Measurements from ENCODE around the gene HOTAIR. TPM values are rescaled to one million over a fixed set of nuclear protein-coding genes. Genes with fewer than 3 reads are reported as not detected.

Gene HOTAIR
- polyA plus RNA-seq, 2 of the 4 experiments (the other 2 are of a cell fraction): 0.67 to 0.71 TPM

DNA sequence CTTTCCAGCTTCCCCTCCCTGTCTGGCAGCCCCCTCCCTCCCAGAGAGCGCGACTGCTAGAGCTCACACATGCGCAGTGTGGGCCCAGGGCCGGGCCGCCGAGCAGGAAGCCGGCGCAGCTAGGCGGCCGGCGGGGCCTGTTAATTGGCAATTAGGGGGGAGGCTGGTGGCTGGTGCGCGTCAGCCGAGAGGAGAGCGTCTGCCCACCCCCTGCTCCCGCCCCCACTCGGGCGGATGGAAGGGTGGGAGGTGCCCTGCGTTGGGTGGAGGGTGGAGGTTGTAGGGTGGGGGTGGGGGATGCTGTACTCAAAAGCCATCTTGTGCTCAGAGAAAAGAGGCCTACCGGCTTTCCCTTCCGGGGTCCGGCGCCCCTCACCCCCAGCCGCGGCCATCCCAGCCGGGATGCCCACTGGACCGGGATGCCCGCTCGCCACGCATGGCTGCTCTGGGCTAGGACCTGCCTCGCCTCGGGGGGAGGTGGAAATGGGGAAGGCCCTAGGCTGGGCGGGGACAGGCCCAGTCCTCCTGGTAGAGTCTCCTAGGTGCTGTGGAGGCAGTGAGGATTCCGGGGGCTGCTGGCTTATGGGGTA lies 43.2 kb upstream of the HOTAIR start:
- FAIRE-seq (no peak), ATAC-seq (peak; percentile 70 to 79), DNase-seq (ENCODE audit: low read depth in 1 of 2, low spot score in 1 of 2) (peak; percentile 92 to 93)
- Histone ChIP-seq H3K4me2 (peak overlapping the region; percentile 96), H3K4me3 (peak overlapping the region; percentile 61), H3K9me3 (no peaks in the 10 kb centered on the region), H3K4me1 (peaks cover 48% of the 10 kb centered on the region), H3K27ac (peak overlapping the region; percentile 96 to 99)
- POLR2A ChIA-PET: interaction anchor here (0.6 to 2.5 kb wide), 21 partner anchors 9 to 262 kb away, joined by 3 to 40 read pairs (median 5); partner anchors contain the start of genes CBX5, HNRNPA1, HOXC4 and HOXC5
- TF ChIP-seq JUN (IDR thresholded peaks at IDR 0.05): peak in 1 of 2 experiments; percentile 68; a peak in 1 of 5 replicates
- no peak for TF ChIP-seq RAD21 (conservative IDR thresholded peaks at IDR 0.05 in 1 of 2, IDR thresholded peaks at IDR 0.05 in 1 of 2)
- TF ChIP-seq, protein P1, sequence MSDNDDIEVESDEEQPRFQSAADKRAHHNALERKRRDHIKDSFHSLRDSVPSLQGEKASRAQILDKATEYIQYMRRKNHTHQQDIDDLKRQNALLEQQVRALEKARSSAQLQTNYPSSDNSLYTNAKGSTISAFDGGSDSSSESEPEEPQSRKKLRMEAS (IDR thresholded peaks at IDR 0.05): peak; percentile 25; the same call in 1 of the 2 replicates
- no peak for TF ChIP-seq NR3C1 (IDR thresholded peaks at IDR 0.05)
- TF ChIP-seq, protein P2, sequence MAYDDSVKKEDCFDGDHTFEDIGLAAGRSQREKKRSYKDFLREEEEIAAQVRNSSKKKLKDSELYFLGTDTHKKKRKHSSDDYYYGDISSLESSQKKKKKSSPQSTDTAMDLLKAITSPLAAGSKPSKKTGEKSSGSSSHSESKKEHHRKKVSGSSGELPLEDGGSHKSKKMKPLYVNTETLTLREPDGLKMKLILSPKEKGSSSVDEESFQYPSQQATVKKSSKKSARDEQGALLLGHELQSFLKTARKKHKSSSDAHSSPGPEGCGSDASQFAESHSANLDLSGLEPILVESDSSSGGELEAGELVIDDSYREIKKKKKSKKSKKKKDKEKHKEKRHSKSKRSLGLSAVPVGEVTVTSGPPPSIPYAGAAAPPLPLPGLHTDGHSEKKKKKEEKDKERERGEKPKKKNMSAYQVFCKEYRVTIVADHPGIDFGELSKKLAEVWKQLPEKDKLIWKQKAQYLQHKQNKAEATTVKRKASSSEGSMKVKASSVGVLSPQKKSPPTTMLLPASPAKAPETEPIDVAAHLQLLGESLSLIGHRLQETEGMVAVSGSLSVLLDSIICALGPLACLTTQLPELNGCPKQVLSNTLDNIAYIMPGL (CRISPR knock-in tag; IDR thresholded peaks at IDR 0.05; ENCODE audit: borderline replicate concordance): peak; percentile 78; the same call in 1 of the 2 replicates
- TF ChIP-seq CEBPB (IDR thresholded peaks at IDR 0.05): no peak
- TF ChIP-seq PHF8 (IDR thresholded peaks at IDR 0.05; ENCODE audit: borderline replicate concordance, low read depth): peak; percentile 57; the same call in 1 of the 2 replicates
- TF ChIP-seq, protein P3, sequence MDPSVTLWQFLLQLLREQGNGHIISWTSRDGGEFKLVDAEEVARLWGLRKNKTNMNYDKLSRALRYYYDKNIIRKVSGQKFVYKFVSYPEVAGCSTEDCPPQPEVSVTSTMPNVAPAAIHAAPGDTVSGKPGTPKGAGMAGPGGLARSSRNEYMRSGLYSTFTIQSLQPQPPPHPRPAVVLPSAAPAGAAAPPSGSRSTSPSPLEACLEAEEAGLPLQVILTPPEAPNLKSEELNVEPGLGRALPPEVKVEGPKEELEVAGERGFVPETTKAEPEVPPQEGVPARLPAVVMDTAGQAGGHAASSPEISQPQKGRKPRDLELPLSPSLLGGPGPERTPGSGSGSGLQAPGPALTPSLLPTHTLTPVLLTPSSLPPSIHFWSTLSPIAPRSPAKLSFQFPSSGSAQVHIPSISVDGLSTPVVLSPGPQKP (IDR thresholded peaks at IDR 0.05; ENCODE audit: low read depth, low read length): no peak
- TF ChIP-seq NPAS2 (CRISPR knock-in tag; IDR thresholded peaks at IDR 0.05; ENCODE audit: borderline replicate concordance): no peak
- TF ChIP-seq, protein P4, sequence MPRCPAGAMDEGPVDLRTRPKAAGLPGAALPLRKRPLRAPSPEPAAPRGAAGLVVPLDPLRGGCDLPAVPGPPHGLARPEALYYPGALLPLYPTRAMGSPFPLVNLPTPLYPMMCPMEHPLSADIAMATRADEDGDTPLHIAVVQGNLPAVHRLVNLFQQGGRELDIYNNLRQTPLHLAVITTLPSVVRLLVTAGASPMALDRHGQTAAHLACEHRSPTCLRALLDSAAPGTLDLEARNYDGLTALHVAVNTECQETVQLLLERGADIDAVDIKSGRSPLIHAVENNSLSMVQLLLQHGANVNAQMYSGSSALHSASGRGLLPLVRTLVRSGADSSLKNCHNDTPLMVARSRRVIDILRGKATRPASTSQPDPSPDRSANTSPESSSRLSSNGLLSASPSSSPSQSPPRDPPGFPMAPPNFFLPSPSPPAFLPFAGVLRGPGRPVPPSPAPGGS (IDR thresholded peaks at IDR 0.05): peak; percentile 53
- peak; percentile 40 for TF ChIP-seq POLR2A (IDR thresholded peaks at IDR 0.05; ENCODE audit: low read length)
- TF ChIP-seq HOXB5 (CRISPR knock-in tag; IDR thresholded peaks at IDR 0.05): no peak
- no peak for TF ChIP-seq HOXA7 (CRISPR knock-in tag; IDR thresholded peaks at IDR 0.05)
- no peak for TF ChIP-seq CHD4 (IDR thresholded peaks at IDR 0.05; ENCODE audit: borderline replicate concordance)
- no peak for TF ChIP-seq RARB (CRISPR knock-in tag; IDR thresholded peaks at IDR 0.05)
- 0 out of 2 replicates have a peak, but pooled peaks have one; percentile 42 for TF ChIP-seq TP53 (CRISPR knock-in tag; IDR thresholded peaks at IDR 0.05)
- TF ChIP-seq FOSL2 (IDR thresholded peaks at IDR 0.05): no peak
- TF ChIP-seq FOSL2 (CRISPR knock-in tag; IDR thresholded peaks at IDR 0.05): peak; percentile 4; the same call in 1 of the 2 replicates
- CTCF ChIA-PET: interaction anchor here (0.7 to 28.7 kb wide), 11 partner anchors 9 to 342 kb away, joined by 3 to 1074 read pairs (median 7); partner anchors contain the start of genes HOXC5, HOXC8 and SMUG1
- WGBS (ENCODE audit: missing lambda C conversion rate): 9% methylated on average over 4 of the region's 34 CpGs

DNA sequence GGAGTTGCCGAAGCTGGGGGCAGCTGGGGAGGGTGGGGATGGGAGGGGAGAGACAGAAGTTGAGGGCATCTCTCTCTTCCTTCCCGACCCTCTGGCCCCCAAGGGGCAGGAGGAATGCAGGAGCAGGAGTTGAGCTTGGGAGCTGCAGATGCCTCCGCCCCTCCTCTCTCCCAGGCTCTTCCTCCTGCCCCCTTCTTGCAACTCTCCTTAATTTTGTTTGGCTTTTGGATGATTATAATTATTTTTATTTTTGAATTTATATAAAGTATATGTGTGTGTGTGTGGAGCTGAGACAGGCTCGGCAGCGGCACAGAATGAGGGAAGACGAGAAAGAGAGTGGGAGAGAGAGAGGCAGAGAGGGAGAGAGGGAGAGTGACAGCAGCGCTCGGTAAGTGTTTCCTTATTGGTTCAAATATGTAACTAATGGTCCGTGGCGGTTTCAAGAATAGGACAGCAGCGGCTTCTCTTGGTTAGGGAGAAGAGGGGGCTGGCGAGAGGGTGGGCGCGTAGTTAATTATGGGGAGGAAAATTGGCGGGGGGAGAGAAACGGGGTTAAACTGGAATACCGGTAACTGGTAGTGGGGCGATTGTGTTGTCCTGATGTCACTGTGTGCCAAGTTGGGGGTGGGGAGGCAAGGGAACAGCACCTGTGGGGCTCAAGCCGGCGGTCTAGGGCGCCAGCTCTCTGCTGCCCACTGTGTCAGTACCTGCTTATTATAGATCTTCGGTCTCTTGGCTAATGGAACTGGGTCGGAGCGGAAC lies 42.5 kb upstream of the HOTAIR start:
- FAIRE-seq (no peak), ATAC-seq (peak; percentile 66 to 73), DNase-seq (ENCODE audit: low read depth in 1 of 2, low spot score in 1 of 2) (peak; percentile 80 to 83)
- TF ChIP-seq POLR2A (IDR thresholded peaks at IDR 0.05; ENCODE audit: low read length) (0 out of 2 replicates have a peak, but pooled peaks have one; percentile 17), FOSL2 (IDR thresholded peaks at IDR 0.05) (no peak), FOSL2 (CRISPR knock-in tag; IDR thresholded peaks at IDR 0.05) (no peak)
- peak overlapping the region; percentile 61 for H3K4me3 ChIP-seq
- peaks cover 56% of the 10 kb centered on the region for H3K4me1 ChIP-seq
- H3K27ac ChIP-seq: peak overlapping the region; percentile 96 to 99
- POLR2A ChIA-PET: interaction anchor here (0.6 to 2.5 kb wide), 23 partner anchors 9 to 263 kb away, joined by 3 to 40 read pairs (median 5); partner anchors contain the start of genes CBX5, HNRNPA1, HOXC4 and HOXC5
- CTCF ChIA-PET: interaction anchor here (0.7 to 28.7 kb wide), 16 partner anchors 9 to 343 kb away, joined by 3 to 1074 read pairs (median 5); partner anchors contain the start of genes HOXC5, HOXC8, HOXC9 and SMUG1
- peak overlapping the region; percentile 96 for H3K4me2 ChIP-seq
- WGBS (ENCODE audit: missing lambda C conversion rate): 1% methylated on average over 24 of the region's 24 CpGs
- no peaks in the 10 kb centered on the region for H3K9me3 ChIP-seq

Data from A549 (cell line).